ENCODE results near the gene GRID2IP.
A peak's percentile ranks its signal among the peaks of the same experiment; 100 is the strongest.

GRID2IP gene

DNA sequence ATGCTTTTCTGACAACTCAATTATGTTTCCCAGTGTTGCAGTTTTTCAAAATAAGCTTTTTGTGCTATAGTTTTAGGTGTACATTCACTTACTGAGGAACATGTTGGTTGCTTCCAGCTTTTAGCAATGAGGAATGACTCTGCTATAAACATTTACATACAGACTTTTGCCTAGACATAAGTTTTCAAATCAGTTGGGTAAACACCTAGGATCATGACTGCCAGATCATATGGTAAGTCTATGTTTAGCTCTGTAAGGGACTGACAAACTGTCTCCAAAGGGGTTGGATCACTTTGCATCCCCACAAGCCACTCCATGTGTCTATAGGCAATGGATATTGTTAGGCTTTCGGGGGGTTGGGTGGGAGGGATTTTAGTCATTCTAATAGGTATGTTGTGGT, 10.8 kb upstream of the GRID2IP start:
- DNase-seq (ENCODE audit: low read depth): no peak

DNA sequence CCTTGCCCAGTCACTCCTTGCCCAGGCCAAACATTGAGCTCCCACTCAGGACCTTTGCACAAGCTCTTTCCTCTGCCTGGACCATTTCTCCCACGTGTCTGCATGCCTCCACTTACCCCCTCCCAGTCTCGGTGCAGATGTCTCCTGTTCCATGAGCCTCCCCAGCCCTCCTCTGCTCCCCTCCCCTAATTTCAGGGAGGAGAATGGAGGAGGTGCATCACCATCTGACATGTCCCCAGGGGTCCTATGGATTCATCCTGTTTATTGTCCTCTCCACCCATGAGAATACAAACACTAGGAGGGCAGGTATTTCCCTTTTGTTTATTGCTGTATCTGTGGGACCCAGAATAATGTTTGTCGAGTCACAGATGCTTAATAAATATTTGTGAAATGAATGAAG, 8.6 kb upstream of the GRID2IP start:
- DNase-seq (ENCODE audit: low read depth): no peak

DNA sequence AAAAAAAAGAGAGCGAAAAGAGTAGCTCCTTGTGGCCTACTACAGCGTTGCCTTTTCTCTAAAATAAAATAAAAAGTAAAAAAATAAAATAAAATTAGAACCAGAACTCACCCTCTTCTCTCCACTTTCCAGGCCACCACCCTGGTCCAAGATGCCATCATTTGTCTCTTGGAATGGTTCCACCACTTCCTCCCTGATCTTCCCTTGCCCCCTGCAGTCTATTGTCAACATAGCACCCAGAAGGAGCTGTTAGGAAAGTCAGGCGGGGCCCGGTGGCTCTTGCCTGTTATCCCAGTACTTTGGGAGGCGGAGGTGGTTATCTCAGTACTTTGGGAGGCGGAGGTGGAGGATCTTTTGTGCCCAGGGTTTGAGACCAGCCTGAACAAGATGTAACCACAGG, 7.6 kb upstream of the GRID2IP start:
- no peak for DNase-seq (ENCODE audit: low read depth)

DNA sequence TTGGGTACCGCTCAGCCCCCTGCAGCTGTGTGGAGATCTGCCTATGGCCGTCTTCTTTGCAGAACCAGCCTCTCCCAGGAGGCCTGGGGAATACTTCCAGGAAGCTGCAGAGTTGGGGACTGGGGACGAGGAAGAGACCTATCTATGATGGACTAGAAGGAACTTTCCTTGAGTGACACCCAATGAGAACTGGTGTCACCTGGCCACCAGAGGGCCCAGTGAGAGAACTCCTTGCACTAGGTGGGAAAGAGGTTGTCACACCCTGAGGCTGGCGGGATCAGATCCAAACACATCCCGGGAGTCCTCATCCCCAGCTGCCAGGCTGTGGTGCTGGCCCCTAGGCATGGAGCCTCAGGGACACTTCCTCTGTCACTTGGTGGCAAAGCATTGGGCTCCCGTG, 4.9 kb upstream of the GRID2IP start:
- DNase-seq (ENCODE audit: low read depth): no peak

DNA sequence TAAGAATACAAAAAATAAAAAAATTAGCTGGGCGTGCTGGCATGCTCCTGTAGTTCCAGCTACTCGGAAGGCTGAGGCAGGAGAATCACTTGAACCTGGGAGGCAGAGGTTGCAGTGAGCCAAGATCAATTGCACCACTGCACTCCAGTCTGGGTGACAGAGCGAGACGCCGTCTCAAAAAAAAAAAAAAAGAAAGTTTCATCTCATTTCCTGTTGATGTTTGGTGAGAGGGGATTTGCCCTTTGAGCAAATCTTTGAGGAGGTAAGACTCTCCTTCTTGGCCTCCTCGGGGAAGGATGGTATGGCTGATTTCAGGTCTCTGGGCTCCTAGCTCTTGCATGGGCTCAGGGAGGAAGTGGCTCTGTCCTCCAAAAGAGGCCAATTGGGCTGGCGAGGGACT, 3.6 kb upstream of the GRID2IP start:
- no peak for DNase-seq (ENCODE audit: low read depth)

DNA sequence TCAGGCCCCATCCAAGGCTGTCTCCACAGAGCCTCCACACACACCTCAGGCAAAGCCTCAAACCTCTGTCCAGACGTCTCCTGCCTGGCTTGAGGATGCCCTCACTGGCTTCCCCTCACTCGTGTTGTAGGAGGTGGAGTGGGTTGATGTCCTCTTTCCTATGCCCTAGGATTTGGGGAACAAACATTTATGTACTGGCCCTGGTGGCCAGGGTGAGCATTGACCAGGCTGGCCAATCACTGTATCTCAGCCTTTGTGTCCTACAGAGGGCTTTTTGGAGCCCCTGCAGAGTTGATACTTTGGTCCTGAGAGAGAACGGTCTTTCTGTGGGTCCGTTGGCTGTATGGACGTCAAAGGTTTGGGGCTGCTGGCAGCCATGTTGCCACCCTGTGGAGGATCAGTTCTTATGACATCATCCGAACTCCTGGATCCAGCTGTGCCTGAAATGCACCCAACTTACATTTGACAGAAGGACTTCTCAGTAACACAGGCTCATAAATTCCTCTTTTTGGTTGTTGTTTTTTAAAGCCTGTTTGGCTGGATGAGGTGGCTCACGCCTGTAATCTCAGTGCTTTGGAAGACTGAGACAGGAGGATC, 2.3 kb upstream of the GRID2IP start:
- no peak for DNase-seq (ENCODE audit: low read depth)

DNA sequence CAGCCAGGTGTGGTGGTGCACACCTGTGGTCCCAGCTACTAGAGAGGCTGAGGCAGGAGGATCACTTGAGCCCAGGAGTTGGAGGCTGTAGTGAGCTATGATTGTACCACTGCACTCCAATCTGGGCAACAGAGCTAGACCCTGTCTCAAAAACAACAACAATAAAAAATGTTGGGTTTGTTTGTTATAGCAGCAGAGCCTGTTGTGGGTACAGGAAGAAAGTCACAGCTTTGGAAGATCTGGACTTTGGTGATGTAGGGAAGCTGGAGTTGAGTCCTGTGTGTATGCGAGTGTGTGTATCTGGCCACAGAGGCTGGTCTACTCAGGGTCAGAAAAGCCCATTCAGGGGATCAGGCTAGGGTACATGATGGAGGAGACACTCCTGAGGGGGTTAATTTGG, 3.9 kb downstream of the GRID2IP start:
- no peak for DNase-seq (ENCODE audit: low read depth)

DNA sequence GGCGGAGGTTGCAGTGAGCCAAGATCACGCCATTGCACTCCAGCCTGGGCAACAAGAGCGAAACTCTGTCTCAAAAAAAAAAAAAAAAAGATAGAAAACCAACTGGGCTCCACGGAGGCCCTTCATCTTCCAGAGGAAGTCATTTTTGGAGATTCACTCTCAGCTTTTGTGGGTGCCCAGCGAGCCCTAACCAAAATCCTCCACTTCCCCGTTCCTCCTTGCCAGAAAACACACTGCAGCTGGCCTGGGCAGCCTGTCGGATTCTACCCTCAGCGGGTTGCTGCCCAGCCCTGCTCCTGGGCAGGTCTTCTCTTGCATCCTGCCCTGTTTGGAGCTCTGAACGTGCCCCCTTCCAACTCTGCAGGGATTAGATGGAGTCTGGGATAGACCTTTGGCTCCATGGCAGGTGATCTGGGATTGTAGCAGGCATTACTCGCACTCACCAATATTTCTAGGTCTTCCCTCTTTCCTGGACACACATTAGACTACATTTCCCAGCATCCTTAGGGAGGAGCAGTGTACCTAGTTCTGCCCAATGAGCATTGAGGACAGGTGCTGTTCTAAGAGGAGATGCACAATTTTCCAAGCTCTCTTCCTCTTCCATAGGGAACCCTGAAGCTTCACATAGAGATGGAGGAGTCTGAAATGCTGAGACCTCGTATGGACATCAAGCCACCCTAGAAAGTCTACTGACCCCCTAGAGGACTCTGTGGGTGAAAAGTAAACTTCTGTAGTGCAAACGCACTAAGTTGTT, 4.6 kb downstream of the GRID2IP start:
- no peak for DNase-seq (ENCODE audit: low read depth)

DNA sequence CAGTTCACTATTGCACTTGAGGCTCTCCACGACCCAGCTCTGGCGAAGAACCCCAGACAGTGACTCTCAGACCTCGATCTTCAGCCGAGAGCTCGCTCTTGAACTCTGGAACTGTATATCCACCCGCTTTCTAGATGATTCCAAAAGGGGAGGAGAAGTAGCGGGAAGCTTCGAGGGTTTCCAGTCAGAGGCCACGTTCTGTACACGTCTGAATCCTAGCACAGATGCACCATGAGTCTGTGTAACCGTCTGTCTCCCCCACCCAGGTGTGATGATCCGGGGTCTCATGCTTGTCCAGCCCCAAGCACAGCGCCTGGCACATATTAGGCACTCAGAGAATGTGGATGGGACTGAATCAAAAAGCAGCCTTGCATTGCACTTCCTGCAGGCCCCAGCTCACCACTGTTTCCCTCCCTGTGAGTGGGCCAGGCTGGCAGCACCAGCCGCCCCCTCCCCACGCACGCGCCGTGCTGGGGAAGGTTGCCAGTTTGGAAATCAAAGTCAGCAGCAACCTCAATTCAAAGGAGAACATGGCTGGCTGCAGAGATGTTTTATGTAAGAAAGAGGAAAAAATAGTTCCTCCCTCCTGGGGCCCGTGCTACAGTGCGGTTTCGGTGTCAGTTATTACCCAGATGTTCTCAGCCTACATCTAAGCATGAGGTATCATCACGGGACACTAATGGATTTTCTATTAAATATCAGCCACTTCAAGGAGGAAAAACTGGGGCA, 5.7 kb downstream of the GRID2IP start:
- DNase-seq (ENCODE audit: low read depth): no peak

DNA sequence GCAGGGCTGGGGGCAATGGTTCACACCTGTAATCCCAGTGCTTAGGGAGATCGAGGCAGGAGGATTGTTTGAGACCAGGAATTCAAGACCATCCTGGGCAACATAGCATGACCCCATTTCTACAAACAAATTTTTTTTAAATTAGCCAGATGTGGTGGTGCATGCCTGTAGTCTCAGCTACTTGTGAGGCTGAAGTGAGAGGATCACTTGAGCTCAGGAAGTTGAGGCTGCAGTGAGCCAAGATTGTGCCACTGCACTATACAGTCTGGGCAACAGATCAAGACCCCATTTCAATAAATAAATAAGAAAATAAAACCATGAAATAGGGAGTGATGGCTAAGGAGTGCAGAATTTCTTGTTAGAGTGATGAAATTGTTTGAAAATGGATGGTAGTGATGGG, 8.9 kb downstream of the GRID2IP start:
- no peak for DNase-seq (ENCODE audit: low read depth)

DNA sequence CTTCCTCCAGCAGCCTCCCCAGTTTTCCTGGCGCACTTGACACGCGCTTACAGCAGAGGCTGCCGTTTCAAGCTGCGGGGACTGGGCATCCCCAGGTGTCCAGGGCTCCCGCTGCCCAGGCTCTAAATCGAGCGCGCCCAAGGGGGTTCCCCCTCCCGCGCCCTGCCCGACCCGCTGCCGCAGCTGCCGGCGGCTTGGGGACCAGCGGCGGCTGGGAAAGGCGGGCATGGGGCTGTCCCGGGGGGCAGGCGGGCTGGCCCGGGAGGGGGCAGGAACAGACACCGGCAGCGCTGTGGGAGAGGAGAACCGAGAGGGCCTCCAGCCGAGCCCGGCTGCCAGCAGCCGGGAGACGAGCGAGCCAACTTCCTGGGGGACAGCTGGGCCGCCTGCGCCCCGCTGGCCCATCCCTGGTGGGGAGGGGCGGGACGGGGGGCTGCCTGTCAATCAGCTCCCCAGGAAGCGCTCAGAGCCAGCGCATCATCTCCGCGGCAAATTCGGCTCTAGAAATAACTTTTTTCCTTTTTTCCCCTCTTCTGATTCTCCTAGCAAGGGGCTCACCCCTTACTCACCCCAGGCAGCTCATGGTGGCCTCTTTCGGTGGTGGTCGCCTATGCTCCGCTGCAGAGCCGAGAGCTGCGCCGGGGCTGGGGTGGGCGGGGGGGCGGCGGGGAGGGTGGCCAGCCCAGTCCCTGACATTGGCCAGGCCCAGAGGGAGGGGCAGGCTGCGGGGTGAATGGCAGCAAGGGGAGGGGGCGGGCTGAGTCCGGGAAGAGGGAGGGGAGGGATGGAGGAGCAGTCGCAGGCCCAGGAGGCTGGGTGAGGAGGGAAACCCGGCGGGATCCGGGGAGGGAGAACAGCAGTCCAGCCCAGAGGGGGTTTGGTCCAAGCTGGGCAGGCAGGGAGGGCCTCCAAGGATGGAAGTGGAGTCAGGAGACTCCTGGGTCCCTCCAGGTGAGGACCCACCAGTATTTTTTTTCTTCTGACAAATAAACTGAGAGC, 14.7 kb downstream of the GRID2IP start:
- no peak for DNase-seq (ENCODE audit: low read depth)

DNA sequence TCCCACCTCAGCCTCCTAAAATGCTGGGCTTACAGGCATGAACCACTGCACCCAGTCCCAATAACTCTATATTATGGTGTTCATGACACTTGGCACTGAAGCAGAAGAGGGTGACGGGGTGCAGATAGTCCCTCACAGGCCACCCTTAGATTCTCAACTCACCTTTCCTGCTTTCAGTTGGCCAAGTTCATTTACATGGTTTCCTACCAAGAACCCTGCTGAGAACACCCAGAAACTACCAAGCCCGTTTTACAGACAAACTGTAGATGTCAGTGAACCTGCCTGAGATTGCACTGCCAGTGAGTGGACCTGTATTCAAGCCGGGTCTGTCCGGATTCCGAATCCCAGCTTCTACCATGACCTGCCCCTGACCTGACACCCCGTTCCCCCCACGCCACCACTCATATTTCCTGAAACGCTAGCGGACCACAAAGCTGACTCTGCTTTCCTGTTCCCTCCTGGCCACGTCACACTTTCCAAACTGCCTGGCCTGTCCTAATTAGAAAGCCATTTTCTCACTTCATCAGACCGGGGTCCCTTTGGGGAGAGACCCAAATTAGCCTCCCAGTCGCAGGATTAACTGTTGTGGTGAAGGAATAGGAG, 17.3 kb downstream of the GRID2IP start:
- DNase-seq (ENCODE audit: low read depth): no peak

DNA sequence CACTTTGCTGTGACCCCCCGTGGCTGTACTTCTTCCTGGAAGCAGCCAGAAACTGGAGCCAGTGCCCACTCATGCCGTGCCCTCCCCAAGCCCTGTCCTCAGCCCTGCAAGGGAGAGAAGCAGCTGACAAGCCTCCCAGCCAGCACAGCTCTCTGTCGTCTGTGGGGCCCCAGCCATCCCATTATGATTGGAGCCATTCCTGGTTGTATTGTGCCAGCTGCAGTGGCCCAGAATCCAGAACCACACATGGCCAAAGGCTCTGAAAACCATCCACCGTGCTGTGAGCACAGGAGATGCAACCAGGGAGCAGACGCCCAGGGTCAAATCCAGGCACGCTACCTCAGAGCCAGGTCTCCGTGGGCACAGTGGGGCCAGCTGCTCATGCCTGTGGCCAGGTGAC, 18.7 kb downstream of the GRID2IP start:
- DNase-seq (ENCODE audit: low read depth): no peak

DNA sequence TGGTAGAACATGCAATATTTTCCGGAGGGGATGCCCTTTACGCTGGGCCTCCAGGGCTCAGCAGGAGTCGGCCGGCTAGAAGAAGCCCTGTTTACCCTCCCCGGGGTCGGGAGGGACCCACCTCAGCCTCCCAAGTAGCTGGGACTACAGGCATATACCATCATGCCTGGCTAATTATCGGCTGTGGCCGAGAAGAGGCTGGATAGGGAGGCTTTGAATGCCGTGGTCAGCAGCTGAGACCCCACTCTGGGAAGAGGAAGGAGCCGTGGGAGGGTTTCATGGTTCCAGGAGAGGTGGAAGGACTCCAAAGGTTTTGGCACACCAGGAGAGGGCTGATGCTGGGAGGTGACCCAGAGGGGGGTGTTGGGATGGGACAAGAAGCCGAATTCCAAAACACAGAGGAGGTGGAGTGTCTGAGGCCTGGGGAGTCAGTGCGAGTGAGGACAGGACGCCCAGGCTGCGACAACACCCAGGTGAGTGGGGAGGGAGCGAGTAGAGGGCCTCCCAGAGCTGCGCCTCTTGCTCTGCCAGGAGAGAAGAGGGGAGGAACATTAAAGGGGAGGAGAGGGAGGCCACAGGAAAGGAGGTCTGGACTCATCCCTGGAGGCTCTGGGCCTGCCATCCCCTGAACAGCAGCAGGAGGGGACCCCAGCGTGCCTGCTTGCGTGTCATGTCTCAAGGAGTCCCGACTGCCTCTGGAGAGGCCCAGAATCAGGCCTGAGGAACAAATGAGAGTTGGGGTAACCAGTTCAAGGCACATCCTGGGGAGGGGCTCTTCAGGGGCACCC, 19.6 kb downstream of the GRID2IP start:
- no peak for DNase-seq (ENCODE audit: low read depth)

DNA sequence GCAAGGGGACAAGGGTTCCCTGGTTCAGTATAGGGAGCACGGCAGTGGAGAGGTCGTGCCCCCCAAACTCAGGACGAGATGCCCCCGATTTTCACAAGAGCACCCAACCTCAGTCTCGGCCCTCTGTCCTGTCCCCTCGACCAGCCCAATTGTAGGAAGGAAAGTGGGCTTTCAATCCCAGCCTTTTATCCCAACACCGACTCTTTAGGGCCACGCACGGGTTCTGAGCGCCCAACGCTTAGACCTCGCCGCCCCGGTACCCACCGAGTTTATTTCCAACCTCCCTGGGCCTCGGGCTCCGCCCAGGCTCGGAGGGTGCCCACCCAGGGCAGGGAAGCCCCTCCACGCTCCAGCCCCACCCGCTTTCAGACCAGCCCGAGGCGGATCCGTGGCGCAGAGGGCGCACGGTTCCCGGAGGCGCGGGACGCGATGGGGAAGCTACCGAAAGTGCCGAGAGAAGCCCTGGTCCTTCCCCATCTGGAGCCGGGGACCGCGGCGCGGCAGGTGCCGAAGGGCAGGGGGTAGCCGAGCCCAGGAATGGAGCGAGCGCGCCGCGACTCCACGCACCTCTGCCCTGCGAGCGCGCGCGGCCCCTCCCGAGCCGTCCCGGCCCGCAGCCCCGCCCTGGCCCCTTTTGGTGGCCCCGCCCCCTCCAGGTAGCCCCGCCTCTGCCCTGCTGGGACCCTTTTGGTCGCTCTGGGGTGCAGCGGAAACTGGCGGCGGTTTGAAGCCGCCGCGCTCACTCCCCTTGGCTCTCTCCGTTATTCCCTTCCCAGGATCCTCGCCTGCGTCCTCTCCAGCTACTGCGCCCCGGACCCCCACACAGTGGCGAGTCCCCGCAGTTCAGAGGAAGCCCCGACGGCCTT, 20.4 kb downstream of the GRID2IP start:
- peak; percentile 46 for DNase-seq (ENCODE audit: low read depth)

DNA sequence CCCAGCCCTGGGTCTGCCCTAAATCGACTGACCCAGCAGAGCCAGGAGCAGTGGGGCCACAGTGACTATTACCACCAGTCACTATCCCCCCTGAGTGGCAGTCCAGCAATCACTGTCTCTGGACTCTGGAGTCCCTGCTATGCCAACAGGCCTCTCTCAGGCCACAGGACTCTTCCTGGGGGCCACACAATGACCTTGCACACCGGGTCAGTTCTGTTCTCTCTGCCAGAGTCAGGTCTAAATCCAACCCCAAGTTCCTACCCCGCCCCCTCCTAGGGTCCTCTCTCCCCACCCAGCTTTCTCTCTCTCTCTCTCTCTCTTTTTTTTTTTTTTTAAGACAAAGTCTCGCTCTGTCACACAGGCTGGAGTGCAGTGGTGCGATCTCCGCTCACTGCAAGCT, 21.6 kb downstream of the GRID2IP start:
- no peak for DNase-seq (ENCODE audit: low read depth)

DNA sequence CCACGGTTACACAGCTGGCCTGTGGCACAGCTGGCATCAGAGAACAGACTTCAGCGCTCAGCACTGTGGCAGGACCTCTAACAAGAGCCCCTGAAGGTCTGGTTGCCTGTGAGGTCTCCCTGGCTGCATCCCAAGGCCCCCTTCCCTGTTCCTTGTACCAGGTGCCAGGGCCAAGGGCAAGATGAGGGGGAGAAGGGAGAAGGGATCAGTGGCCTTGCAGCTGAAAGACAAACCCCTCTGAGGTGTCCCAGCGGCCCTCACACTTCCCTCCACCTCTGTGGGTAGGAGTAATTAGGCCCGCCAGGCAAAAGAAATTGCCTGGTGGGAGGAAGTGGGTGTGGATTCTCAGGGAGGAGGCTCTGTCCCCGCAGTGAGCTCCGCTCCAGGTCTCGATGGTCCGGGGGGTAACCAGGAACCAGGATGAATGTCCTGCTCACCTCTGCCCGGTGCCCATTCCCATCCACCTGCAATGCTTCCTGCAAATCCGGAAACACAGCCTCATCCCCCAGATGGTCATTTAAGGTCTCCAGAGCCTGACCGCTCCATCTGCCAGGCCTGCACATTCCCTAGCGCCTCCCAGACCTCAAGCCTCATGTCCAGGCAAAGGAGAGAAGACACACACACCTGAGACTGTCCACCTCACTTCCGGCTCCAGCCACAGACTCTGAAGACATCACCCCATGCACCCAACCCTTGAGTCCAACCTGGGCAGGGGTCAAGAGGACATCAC, 22.7 kb downstream of the GRID2IP start:
- DNase-seq (ENCODE audit: low read depth): no peak

DNA sequence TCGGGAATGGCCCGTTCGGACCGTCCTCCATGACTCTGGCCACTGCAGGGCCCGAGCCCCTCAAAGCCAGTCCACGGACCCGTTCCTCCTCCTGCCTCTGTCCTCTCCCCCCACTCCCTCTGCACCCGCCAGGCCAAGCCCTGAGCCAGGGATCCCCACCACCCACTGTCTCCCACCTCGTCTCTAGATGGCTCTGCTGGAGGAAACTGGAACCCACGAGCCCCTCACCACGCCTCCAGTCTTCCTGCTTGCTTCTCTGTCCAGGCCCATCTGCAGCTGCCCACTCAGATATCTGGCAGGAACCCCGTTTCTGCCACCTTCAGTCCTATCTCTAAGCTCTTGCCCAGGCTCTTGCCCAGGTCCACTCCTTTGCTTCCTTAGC, 24.3 kb downstream of the GRID2IP start:
- no peak for DNase-seq (ENCODE audit: low read depth)
